ENCODE measurements around the gene APOL6. TPM values are rescaled to one million over a fixed set of nuclear protein-coding genes. Genes with fewer than 3 reads are reported as not detected.

The APOL6 gene
- total and polyA plus RNA-seq, 9 of the 15 experiments (the other 6 are each of a cell fraction or from before 2014, with no cell fraction given), result 0.29 to 1.2 (median 0.70) TPM

GRCh38 chr22:35624547-35624946 lies 23.7 kb upstream of the APOL6 start:
- Histone ChIP-seq H3K4me3 (no peak overlapping the region), H3K4me2 (ENCODE audit: insufficient read depth, low read length) (no peak overlapping the region), H3K36me3 (ENCODE audit: control insufficient read depth, insufficient read depth, low read length) (no peaks in the 10 kb centered on the region), H3K27me3 (ENCODE audit: control insufficient read depth in 2 of 2, insufficient read depth in 2 of 2, low read length in 2 of 2) (peaks cover 0 to 5% of the 10 kb centered on the region in 2 experiments; a peak in 2 of 5 replicates), H2AFZ (ENCODE audit: low read depth, low read length) (no peak overlapping the region), H3K4me1 (replicated peaks in 1 of 2; ENCODE audit: control insufficient read depth in 2 of 2, insufficient read depth in 2 of 2, low read length in 2 of 2) (peaks cover 0 to 7% of the 10 kb centered on the region in 2 experiments; a peak in 2 of 5 replicates), H4K20me1 (replicated peaks; ENCODE audit: control insufficient read depth, insufficient read depth, low read length) (no peaks in the 10 kb centered on the region), H3K9ac (ENCODE audit: insufficient read depth in 1 of 2, low read depth in 2 of 2, low read length in 2 of 2) (no peak overlapping the region), H3K9me3 (replicated peaks; ENCODE audit: control insufficient read depth, insufficient read depth, low read depth, low read length) (no peaks in the 10 kb centered on the region), H3K79me2 (ENCODE audit: control insufficient read depth, insufficient read depth, low read length) (no peaks in the 10 kb centered on the region), H3K9me1 (ENCODE audit: control insufficient read depth, insufficient read depth, low read length) (no peaks in the 10 kb centered on the region), H3K27ac (ENCODE audit: extremely low read depth, low read depth, low read length) (no peak overlapping the region)
- WGBS (ENCODE audit: insufficient coverage, low coverage, missing lambda C conversion rate), result 22% methylated on average over 5 of the region's 6 CpGs
- ATAC-seq (no peak), FAIRE-seq (no peak), DNase-seq (ENCODE audit: extremely low read depth in 1 of 4, low spot score in 3 of 4) (no peak)
- TF ChIP-seq PHF21A (IDR thresholded peaks at IDR 0.05; ENCODE audit: borderline replicate concordance, low read depth) (no peak), KLF13 (tag; IDR thresholded peaks at IDR 0.05; ENCODE audit: borderline replicate concordance, low read depth) (no peak), SOX6 (IDR thresholded peaks at IDR 0.05) (no peak), RBM15 (IDR thresholded peaks at IDR 0.05; ENCODE audit: insufficient read depth, low read length) (no peak), ZNF274 (IDR thresholded peaks at IDR 0.05; ENCODE audit: borderline replicate concordance, low read depth, low read length) (no peak), NCOA2 (IDR thresholded peaks at IDR 0.05; ENCODE audit: partially characterized antibody in 2 of 2) (no peak), C11orf30 (IDR thresholded peaks at IDR 0.05; ENCODE audit: low read depth) (no peak), HINFP (tag; conservative IDR thresholded peaks at IDR 0.05; ENCODE audit: low read depth) (no peak), PHF8 (IDR thresholded peaks at IDR 0.05; ENCODE audit: borderline replicate concordance, low read length) (no peak), RFX7 (CRISPR knock-in tag; IDR thresholded peaks at IDR 0.05) (no peak), GABPB2 (CRISPR knock-in tag; conservative IDR thresholded peaks at IDR 0.05) (no peak), MBD1 (CRISPR knock-in tag; IDR thresholded peaks at IDR 0.05) (no peak), NFE2L1 (tag; IDR thresholded peaks at IDR 0.05; ENCODE audit: borderline replicate concordance, low read depth) (no peak), MECOM (CRISPR knock-in tag; IDR thresholded peaks at IDR 0.05) (no peak), ZNF133 (CRISPR knock-in tag; IDR thresholded peaks at IDR 0.05) (no peak), ZNF232 (CRISPR knock-in tag; IDR thresholded peaks at IDR 0.05) (no peak)
- CTCF ChIA-PET (ENCODE audit: low intra/inter-chr PET ratio), result interaction anchor here (1.0 kb wide), 1 partner anchor 194 kb away, joined by 3 read pairs; no protein-coding TSS in a partner anchor
- in situ Hi-C loops (cut with MboI), result loop anchor here (10.0 kb wide), 1 partner anchor 300 kb away; no protein-coding TSS in a partner anchor
- BruUV-seq (replicated peaks), result no TSS peak
- intact Hi-C loops (cut with micrococcal nuclease), result loop anchor here (5.0 kb wide), 1 partner anchor 37 kb away; no protein-coding TSS in a partner anchor
- POLR2A ChIA-PET, result no interaction called here
